ENCODE data around the gene PCNT. TPM values are rescaled to one million over a fixed set of nuclear protein-coding genes. Genes with fewer than 3 reads are reported as not detected.

The PCNT gene
- total RNA-seq, 2 experiments from 2014 or later: 54.4 to 55.5 TPM

- H3K4me1 ChIP-seq (ENCODE audit: insufficient read depth, low read length): peaks cover 15% of the 10 kb centered on the region
- TF ChIP-seq CTCF (IDR thresholded peaks at IDR 0.05): no peak
- H3K27ac ChIP-seq (ENCODE audit: low read depth in 1 of 2, low read length in 2 of 2): no peak overlapping the region
- intact Hi-C loops (cut with DNase I, micrococcal nuclease): no loop called here
- Mint-ChIP-seq H3K4me3 (no peak overlapping the region), H3K4me1 (ENCODE audit: low read depth) (peaks cover 8% of the 10 kb centered on the region), H3K27ac (no peak overlapping the region), H3K9me3 (no peaks in the 10 kb centered on the region), H3K27me3 (no peaks in the 10 kb centered on the region), H3K36me3 (ENCODE audit: low read depth) (peaks cover 54% of the 10 kb centered on the region)
- CTCF ChIA-PET: no interaction called here
- no peaks in the 10 kb centered on the region for H3K9me3 ChIP-seq (ENCODE audit: control insufficient read depth in 1 of 2, insufficient read depth in 1 of 2, low read length in 2 of 2)
- ATAC-seq (ENCODE audit: poor library complexity) (no peak), DNase-seq (no peak)
- H3K36me3 ChIP-seq (ENCODE audit: insufficient read depth, low read length): peaks cover 51% of the 10 kb centered on the region
- no peaks in the 10 kb centered on the region for H3K27me3 ChIP-seq (ENCODE audit: control insufficient read depth in 1 of 2, insufficient read depth in 2 of 2, low read length in 2 of 2)
- POLR2A ChIA-PET: no interaction called here
- no peak overlapping the region for H3K4me3 ChIP-seq (ENCODE audit: low read length)
These were observed 39.0 kb downstream of the PCNT start for GRCh38 chr21:46362946-46363345.

- Mint-ChIP-seq H3K27me3 (no peaks in the 10 kb centered on the region), H3K36me3 (ENCODE audit: low read depth) (peaks cover 53% of the 10 kb centered on the region), H3K4me1 (ENCODE audit: low read depth) (peaks cover 12% of the 10 kb centered on the region), H3K27ac (no peak overlapping the region), H3K4me3 (no peak overlapping the region), H3K9me3 (no peaks in the 10 kb centered on the region)
- DNase-seq: no peak
- no peak for TF ChIP-seq CTCF (IDR thresholded peaks at IDR 0.05)
- peaks cover 45% of the 10 kb centered on the region for H3K36me3 ChIP-seq (ENCODE audit: insufficient read depth, low read length)
- no peak overlapping the region for H3K4me3 ChIP-seq (ENCODE audit: low read length)
- no peak overlapping the region for H3K27ac ChIP-seq (ENCODE audit: low read depth in 1 of 2, low read length in 2 of 2)
- CTCF ChIA-PET: no interaction called here
- intact Hi-C loops (cut with DNase I, micrococcal nuclease): no loop called here
- no peak for ATAC-seq (ENCODE audit: poor library complexity)
- POLR2A ChIA-PET: no interaction called here
- no peaks in the 10 kb centered on the region for H3K27me3 ChIP-seq (ENCODE audit: control insufficient read depth in 1 of 2, insufficient read depth in 2 of 2, low read length in 2 of 2)
- H3K4me1 ChIP-seq (ENCODE audit: insufficient read depth, low read length): peaks cover 23% of the 10 kb centered on the region
- H3K9me3 ChIP-seq (ENCODE audit: control insufficient read depth in 1 of 2, insufficient read depth in 1 of 2, low read length in 2 of 2): no peaks in the 10 kb centered on the region
These were observed 39.7 kb downstream of the PCNT start for GRCh38 chr21:46363698-46364097.

- H3K4me3 ChIP-seq (ENCODE audit: low read length): no peak overlapping the region
- H3K36me3 Mint-ChIP-seq (ENCODE audit: low read depth): peaks cover 49% of the 10 kb centered on the region
- no peak overlapping the region for H3K27ac ChIP-seq (ENCODE audit: low read depth in 1 of 2, low read length in 2 of 2)
- ChIA-PET POLR2A (no interaction called here), CTCF (no interaction called here)
- no peak overlapping the region for H3K27ac Mint-ChIP-seq
- no peaks in the 10 kb centered on the region for H3K9me3 ChIP-seq (ENCODE audit: control insufficient read depth in 1 of 2, insufficient read depth in 1 of 2, low read length in 2 of 2)
- H3K4me1 ChIP-seq (ENCODE audit: insufficient read depth, low read length): peaks cover 33% of the 10 kb centered on the region
- H3K36me3 ChIP-seq (ENCODE audit: insufficient read depth, low read length): peaks cover 43% of the 10 kb centered on the region
- H3K27me3 Mint-ChIP-seq: no peaks in the 10 kb centered on the region
- DNase-seq (no peak), ATAC-seq (ENCODE audit: poor library complexity) (no peak)
- TF ChIP-seq CTCF (IDR thresholded peaks at IDR 0.05): no peak
- H3K9me3 Mint-ChIP-seq: no peaks in the 10 kb centered on the region
- H3K4me1 Mint-ChIP-seq (ENCODE audit: low read depth): peaks cover 18% of the 10 kb centered on the region
- H3K4me3 Mint-ChIP-seq: no peak overlapping the region
- intact Hi-C loops (cut with DNase I, micrococcal nuclease): no loop called here
- H3K27me3 ChIP-seq (ENCODE audit: control insufficient read depth in 1 of 2, insufficient read depth in 2 of 2, low read length in 2 of 2): no peaks in the 10 kb centered on the region
These were observed 42.1 kb downstream of the PCNT start for GRCh38 chr21:46366091-46366490.
